ENCODE measurements around the gene CD1E. TPM values are rescaled to one million over a fixed set of nuclear protein-coding genes. Genes with fewer than 3 reads are reported as not detected.

Gene CD1E
- total RNA-seq: 1 to 10 TPM in 1 of 3 donors, under 1 TPM in 1, not detected in 1; 0.64 to 1.2 TPM

DNA sequence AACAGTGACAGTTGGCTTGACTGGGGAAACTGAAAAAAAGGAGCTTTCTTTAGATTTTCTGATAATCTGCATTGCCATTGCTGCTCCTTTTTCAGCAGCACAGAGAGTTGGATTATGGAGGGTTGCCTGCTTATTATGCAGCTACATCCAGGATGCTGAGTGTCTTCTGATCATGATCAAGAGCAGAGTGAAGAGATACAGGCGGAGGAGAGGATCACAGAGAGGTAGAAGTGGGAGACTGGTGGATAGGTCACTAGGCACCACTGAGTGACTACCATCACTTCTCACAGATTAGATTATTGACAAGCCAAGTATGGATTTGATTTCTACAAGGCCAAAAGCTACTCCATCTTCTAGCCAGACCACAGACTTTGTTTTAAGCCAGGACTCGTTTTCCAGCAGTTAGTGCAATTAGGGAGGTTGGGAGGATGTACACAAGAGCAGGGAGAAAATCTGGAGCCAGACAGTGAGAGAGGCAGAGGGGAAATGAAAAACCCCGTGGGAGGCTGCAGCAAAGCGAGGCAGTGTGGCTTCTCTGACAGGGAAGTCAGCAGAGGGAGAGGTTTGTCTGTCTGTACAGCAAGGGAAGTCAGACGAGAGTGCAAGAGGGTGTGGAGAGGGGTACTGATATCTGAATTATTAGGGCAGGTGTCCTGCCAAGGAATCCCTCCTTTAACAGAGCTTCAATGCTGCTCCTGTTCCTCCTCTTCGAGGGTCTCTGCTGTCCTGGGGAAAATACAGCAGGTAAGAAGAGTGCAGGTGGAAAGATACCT is at the start of gene CD1E:
TSS of gene CD1E (plus strand) at position 592 of the 773 bp plus-strand sequence. CDS start at position 687, 95 bp downstream.
- intact Hi-C loops (cut with DNase I; ENCODE audit: low total_unique reads): no loop called here
- H3K27ac ChIP-seq: no peak within 1 kb of the TSS

DNA sequence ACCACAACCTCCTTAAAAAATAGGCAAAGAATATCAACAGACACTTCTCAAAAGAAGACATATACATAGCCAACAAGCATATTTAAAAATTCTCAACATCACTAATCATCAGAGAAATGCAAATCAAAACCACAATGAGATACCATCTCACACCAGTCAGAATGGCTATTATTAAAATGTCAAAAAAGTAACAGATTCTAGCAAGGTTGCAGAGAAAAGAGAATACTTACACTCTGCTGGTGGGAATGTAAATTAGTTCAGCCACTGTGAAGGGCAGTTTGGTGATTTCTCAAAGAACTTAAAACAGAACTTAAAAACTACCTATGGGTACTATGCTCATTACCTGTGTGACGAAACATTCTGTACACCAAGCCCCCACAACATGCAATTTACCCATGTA is 43.1 kb upstream of the CD1E start:
- intact Hi-C loops (cut with DNase I; ENCODE audit: low total_unique reads): no loop called here
- Histone ChIP-seq H3K4me3 (no peak overlapping the region), H3K36me3 (no peaks in the 10 kb centered on the region), H3K9me3 (peaks cover 5 to 26% of the 10 kb centered on the region in 2 donors), H3K27ac (no peak overlapping the region), H3K27me3 (no peaks in the 10 kb centered on the region), H3K4me1 (no peaks in the 10 kb centered on the region)
- TF ChIP-seq POLR2A (IDR thresholded peaks at IDR 0.05): no peak
- TF ChIP-seq POLR2AphosphoS5 (IDR thresholded peaks at IDR 0.05): no peak
- TF ChIP-seq, protein P1, sequence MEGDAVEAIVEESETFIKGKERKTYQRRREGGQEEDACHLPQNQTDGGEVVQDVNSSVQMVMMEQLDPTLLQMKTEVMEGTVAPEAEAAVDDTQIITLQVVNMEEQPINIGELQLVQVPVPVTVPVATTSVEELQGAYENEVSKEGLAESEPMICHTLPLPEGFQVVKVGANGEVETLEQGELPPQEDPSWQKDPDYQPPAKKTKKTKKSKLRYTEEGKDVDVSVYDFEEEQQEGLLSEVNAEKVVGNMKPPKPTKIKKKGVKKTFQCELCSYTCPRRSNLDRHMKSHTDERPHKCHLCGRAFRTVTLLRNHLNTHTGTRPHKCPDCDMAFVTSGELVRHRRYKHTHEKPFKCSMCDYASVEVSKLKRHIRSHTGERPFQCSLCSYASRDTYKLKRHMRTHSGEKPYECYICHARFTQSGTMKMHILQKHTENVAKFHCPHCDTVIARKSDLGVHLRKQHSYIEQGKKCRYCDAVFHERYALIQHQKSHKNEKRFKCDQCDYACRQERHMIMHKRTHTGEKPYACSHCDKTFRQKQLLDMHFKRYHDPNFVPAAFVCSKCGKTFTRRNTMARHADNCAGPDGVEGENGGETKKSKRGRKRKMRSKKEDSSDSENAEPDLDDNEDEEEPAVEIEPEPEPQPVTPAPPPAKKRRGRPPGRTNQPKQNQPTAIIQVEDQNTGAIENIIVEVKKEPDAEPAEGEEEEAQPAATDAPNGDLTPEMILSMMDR (IDR thresholded peaks at IDR 0.05): no peak
- no peak for DNase-seq (ENCODE audit: low spot score in 2 of 2)

More for the DNA sequence above, at the start of gene CD1E:
- H3K9me3 ChIP-seq: peaks cover 0 to 6% of the 10 kb centered on the region in 2 donors
- no peaks in the 10 kb centered on the region for H3K4me1 ChIP-seq
- no peaks in the 10 kb centered on the region for H3K27me3 ChIP-seq
- DNase-seq (ENCODE audit: low spot score in 2 of 2): no peak
- H3K36me3 ChIP-seq: no peaks in the 10 kb centered on the region
- H3K4me3 ChIP-seq: no peak within 1 kb of the TSS
- TF ChIP-seq POLR2AphosphoS5 (IDR thresholded peaks at IDR 0.05): no peak
- no peak for TF ChIP-seq POLR2A (IDR thresholded peaks at IDR 0.05)
- TF ChIP-seq, protein P1 (IDR thresholded peaks at IDR 0.05): no peak

DNA sequence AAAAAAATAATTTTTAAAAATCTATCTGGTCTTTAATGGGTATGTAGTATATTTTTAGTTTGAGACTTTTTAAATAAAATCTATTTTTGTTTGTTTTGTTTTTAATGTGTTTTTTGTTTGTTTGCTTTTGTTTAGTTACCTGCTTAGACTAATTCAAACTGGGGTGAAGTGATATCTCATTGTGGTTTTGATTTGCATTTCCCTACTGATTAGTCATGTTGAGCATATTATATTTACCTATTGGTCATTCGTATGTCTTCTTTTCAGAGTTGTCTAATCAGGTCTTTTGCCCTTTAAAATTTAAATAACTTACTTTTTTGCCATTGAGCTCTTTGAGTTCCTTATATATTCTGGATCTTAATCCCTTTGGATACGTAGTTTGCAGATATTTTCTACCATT is 42.6 kb upstream of the CD1E start:
- TF ChIP-seq POLR2AphosphoS5 (IDR thresholded peaks at IDR 0.05): no peak
- TF ChIP-seq POLR2A (IDR thresholded peaks at IDR 0.05): no peak
- TF ChIP-seq, protein P1 (IDR thresholded peaks at IDR 0.05): no peak
- Histone ChIP-seq H3K36me3 (no peaks in the 10 kb centered on the region), H3K27me3 (no peaks in the 10 kb centered on the region), H3K4me1 (no peaks in the 10 kb centered on the region), H3K9me3 (peaks cover 5 to 26% of the 10 kb centered on the region in 2 donors), H3K27ac (no peak overlapping the region), H3K4me3 (no peak overlapping the region)
- no peak for DNase-seq (ENCODE audit: low spot score in 2 of 2)
- intact Hi-C loops (cut with DNase I; ENCODE audit: low total_unique reads): no loop called here

DNA sequence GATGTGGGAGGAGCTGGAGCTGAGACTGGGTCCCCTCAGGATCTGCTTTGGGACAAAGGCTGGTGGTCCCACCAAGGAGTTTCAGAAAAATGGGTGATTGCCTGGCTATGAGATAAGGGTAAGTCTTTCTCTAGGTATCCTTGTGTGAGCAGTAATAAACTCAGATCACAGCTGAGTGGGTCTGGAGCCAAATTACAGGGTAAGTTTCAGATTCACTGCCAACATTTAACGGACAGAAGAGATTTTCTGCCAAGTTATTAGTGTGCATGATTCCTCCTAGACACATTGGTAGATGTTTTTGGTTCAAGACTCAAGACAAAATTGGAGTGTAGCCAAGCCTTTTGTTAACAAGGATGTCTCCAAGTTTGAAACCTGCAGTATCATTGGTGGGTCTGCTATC is 29.8 kb upstream of the CD1E start:
- intact Hi-C loops (cut with DNase I; ENCODE audit: low total_unique reads): no loop called here
- H3K36me3 ChIP-seq: no peaks in the 10 kb centered on the region
- no peak overlapping the region for H3K27ac ChIP-seq
- H3K4me3 ChIP-seq: no peak overlapping the region
- peaks cover 6 to 8% of the 10 kb centered on the region in 2 donors for H3K9me3 ChIP-seq
- H3K4me1 ChIP-seq: no peaks in the 10 kb centered on the region
- TF ChIP-seq POLR2A (IDR thresholded peaks at IDR 0.05) (no peak), POLR2AphosphoS5 (IDR thresholded peaks at IDR 0.05) (no peak)
- TF ChIP-seq, protein P1 (IDR thresholded peaks at IDR 0.05): no peak
- DNase-seq (ENCODE audit: low spot score in 2 of 2): no peak
- H3K27me3 ChIP-seq: no peaks in the 10 kb centered on the region

DNA sequence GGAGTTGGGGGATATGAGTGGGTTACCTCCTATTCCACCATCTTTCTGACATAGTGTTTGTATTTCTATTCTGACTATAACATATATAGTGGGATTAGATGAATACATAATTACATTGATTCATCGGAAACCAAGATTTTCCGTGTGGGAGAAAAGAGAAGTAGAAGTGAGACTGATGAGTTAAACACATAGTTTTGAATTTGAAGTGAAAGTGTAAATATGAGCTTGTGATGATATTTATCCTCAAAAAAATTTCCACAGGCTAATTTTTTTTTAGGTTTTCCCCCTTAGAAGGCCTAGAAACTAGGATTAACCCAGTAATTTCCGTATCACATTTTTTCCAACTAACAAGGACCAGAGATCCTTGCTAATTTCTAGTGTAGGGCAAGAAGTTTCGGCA is 29.3 kb upstream of the CD1E start:
- DNase-seq (ENCODE audit: low spot score in 2 of 2): no peak
- Histone ChIP-seq H3K27me3 (no peaks in the 10 kb centered on the region), H3K27ac (no peak overlapping the region), H3K36me3 (no peaks in the 10 kb centered on the region), H3K4me3 (no peak overlapping the region), H3K4me1 (no peaks in the 10 kb centered on the region), H3K9me3 (peaks cover 6 to 8% of the 10 kb centered on the region in 2 donors)
- TF ChIP-seq, protein P1 (IDR thresholded peaks at IDR 0.05): no peak
- TF ChIP-seq POLR2AphosphoS5 (IDR thresholded peaks at IDR 0.05): no peak
- TF ChIP-seq POLR2A (IDR thresholded peaks at IDR 0.05): no peak
- intact Hi-C loops (cut with DNase I; ENCODE audit: low total_unique reads): no loop called here
